ENCODE results near the gene PIK3CD. TPM values are rescaled to one million over a fixed set of nuclear protein-coding genes. Genes with fewer than 3 reads are reported as not detected.
"Not testable (repeated sequence)": the region's sequence is repeated elsewhere in the genome, so short reads cannot be mapped to it uniquely, and the experiment has no call there.

The PIK3CD gene
- polyA plus RNA-seq, 1 experiment: 9.0 TPM

DNA sequence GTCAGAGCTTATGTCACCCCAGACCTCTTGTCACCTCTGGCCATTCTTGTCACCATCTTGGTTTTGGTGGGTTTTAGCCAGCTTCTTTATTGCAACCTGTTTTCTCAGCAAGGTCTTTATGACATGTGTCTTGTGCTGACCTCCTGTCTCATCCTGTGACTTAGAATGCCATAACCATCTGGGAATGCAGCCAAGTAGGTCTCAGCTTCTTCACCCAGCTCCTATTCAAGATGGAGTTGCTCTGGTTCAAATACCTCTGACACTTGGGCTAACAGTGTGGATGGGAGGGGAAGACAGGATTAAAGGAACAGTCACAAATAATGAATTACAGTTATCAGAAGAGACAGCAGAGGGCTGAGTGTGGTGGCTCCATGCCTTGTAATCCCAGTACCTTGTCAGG lies 30.5 kb upstream of the PIK3CD start:
- H3K27ac ChIP-seq (ENCODE audit: low read depth, low read length): no peak overlapping the region
- DNase-seq (ENCODE audit: low read depth, low spot score): no peak
- ChIA-PET CTCF (interaction anchor here (0.6 kb wide), 1 partner anchor 424 kb away, joined by 3 read pairs; no protein-coding TSS in a partner anchor), POLR2A (no interaction called here)
- no peaks in the 10 kb centered on the region for H3K27me3 ChIP-seq (ENCODE audit: control insufficient read depth, insufficient read depth, low read length)
- TF ChIP-seq, protein P1, sequence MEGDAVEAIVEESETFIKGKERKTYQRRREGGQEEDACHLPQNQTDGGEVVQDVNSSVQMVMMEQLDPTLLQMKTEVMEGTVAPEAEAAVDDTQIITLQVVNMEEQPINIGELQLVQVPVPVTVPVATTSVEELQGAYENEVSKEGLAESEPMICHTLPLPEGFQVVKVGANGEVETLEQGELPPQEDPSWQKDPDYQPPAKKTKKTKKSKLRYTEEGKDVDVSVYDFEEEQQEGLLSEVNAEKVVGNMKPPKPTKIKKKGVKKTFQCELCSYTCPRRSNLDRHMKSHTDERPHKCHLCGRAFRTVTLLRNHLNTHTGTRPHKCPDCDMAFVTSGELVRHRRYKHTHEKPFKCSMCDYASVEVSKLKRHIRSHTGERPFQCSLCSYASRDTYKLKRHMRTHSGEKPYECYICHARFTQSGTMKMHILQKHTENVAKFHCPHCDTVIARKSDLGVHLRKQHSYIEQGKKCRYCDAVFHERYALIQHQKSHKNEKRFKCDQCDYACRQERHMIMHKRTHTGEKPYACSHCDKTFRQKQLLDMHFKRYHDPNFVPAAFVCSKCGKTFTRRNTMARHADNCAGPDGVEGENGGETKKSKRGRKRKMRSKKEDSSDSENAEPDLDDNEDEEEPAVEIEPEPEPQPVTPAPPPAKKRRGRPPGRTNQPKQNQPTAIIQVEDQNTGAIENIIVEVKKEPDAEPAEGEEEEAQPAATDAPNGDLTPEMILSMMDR (IDR thresholded peaks at IDR 0.05; ENCODE audit: low read depth, low read length): no peak
- H3K4me3 ChIP-seq (ENCODE audit: low read depth, low read length): no peak overlapping the region
- no peaks in the 10 kb centered on the region for H3K9me3 ChIP-seq (ENCODE audit: control insufficient read depth, insufficient read depth, low read length)

DNA sequence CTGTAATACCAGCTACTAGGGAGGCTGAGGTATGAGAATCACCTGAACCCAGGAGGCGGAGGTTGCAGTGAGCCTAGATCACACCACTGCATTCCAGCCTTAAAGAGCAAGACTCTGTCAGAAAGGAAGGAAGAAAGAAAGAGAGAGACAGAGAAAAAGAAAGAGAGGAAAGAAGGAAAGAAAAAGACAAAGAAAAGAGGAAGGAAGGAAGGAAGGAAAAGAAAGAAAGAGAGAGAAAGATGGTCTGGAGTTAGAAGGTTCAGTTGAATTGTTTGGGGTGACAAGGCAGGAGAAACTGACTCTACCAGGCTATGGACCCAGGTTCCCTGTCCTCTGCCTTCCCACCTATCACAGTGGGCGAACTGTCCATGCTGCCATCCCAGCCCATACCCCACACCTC lies 27.4 kb upstream of the PIK3CD start:
- ChIA-PET CTCF (no interaction called here), POLR2A (no interaction called here)
- DNase-seq (ENCODE audit: low read depth, low spot score): no peak
- TF ChIP-seq, protein P1 (IDR thresholded peaks at IDR 0.05; ENCODE audit: low read depth, low read length): no peak
- no peaks in the 10 kb centered on the region for H3K27me3 ChIP-seq (ENCODE audit: control insufficient read depth, insufficient read depth, low read length)
- no peaks in the 10 kb centered on the region; the same call in 1 of the 2 replicates for H3K9me3 ChIP-seq (ENCODE audit: control insufficient read depth, insufficient read depth, low read length)
- H3K27ac ChIP-seq (ENCODE audit: low read depth, low read length): no peak overlapping the region
- H3K4me3 ChIP-seq (ENCODE audit: low read depth, low read length): no peak overlapping the region

DNA sequence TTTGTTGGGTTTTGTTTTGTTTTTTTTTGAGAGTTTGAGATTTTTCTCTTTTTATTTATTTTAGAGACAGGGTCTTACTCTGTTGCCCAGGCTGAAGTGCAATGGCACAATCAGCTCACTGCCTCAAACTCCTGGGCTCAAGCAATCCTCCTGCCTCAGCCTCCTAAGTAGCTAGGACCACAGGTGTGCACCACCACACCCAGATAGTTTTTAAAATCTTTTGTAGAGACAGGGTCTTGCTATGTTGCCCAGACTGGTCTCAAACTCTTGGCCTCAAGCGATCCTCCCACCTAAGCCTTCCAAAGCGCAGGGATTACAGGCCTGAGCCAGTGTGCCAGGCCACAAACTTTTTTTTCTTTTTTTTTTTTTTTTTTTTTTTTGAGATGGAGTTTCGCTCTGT lies 26.5 kb upstream of the PIK3CD start:
- POLR2A ChIA-PET; H3K27me3 ChIP-seq (ENCODE audit: control insufficient read depth, insufficient read depth, low read length); H3K27ac ChIP-seq (ENCODE audit: low read depth, low read length); DNase-seq (ENCODE audit: low read depth, low spot score); H3K4me3 ChIP-seq (ENCODE audit: low read depth, low read length); H3K9me3 ChIP-seq (ENCODE audit: control insufficient read depth, insufficient read depth, low read length): not testable (repeated sequence)
- CTCF ChIA-PET: interaction anchor here (0.6 to 2.8 kb wide), 3 partner anchors 10 to 301 kb away, joined by 4 to 24 read pairs (median 5); no protein-coding TSS in a partner anchor

DNA sequence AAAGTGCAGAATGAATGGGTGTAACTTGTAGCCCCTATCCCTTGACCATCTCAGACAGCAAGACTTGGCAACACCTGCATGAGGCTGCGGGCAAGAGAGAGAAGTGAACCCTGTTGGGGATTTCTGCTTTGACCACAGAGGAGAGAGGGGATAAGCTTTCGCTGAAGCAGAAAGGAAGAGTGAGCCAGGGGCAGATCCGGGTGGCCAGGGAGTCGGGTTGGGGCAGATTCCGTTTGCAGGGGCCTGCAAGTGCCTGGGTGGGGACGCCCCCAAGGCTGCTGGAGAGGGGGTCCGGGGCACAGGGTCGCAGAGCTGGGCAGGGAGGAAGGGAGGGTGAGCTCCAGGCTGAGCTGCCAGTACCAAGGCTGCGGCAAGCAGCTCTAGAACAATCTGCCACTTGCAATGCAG lies 25.3 kb upstream of the PIK3CD start:
- Histone ChIP-seq H3K4me3 (ENCODE audit: low read depth, low read length) (no peak overlapping the region), H3K27me3 (ENCODE audit: control insufficient read depth, insufficient read depth, low read length) (peaks cover 7% of the 10 kb centered on the region), H3K9me3 (ENCODE audit: control insufficient read depth, insufficient read depth, low read length) (no peaks in the 10 kb centered on the region; the same call in 1 of the 2 replicates), H3K27ac (ENCODE audit: low read depth, low read length) (no peak overlapping the region)
- ChIA-PET CTCF (interaction anchor here (0.6 to 2.8 kb wide), 44 partner anchors 8 to 734 kb away, joined by 3 to 24 read pairs (median 4); partner anchors contain the start of gene PIK3CD), POLR2A (no interaction called here)
- DNase-seq (ENCODE audit: low read depth, low spot score): no peak
- TF ChIP-seq, protein P1 (IDR thresholded peaks at IDR 0.05; ENCODE audit: low read depth, low read length): no peak

DNA sequence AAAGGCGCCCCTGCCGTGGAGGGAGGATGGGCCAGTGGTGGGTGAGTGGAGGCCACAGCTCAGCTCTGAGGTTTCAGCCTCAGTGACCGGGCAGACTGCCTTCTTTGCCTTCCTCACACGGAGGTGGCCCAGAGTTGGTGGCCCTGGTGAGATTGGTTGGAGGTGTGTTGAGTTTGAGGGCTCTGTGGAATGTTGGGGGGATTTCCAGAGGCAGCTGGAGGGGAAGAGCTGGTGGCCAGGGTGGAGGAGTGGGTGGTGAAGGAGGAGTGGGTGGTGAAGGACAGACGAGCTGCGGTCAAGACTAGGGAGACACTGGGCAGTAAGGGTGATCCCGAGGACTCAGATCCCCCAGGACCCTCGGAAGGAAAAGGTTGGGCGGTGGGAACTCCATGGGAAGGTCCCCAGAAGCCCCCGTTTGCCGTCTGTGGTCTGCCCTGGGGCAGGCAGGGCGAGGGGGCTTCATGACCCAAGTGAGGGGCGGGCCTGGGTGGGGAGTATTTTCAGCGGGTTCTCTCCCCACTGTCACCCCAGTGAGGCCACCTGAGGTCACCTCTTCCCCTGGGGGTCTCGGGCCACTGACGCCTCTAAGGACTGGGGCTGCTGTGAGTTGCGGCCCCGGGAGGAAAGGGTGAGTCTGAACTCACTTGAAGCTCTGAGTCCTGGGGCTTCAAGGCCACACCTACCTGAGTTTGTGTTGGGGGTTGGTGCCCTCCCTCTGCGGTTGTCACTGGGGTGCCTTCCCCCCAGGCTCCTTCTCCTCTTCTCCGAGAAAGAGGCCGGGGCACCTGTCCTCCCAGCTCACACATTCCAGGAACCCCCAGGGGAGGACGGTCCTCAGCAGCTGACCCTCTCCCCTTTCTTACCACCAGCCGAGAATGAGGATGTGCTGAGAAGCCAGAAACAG lies 22.7 kb upstream of the PIK3CD start:
- no peak for DNase-seq (ENCODE audit: low read depth, low spot score)
- H3K27me3 ChIP-seq (ENCODE audit: control insufficient read depth, insufficient read depth, low read length): peaks cover 7% of the 10 kb centered on the region
- CTCF ChIA-PET: interaction anchor here (0.8 to 1.9 kb wide), 6 partner anchors 59 to 313 kb away, joined by 3 to 6 read pairs (median 4); no protein-coding TSS in a partner anchor
- H3K9me3 ChIP-seq (ENCODE audit: control insufficient read depth, insufficient read depth, low read length): no peaks in the 10 kb centered on the region; the same call in 1 of the 2 replicates
- no peak overlapping the region for H3K4me3 ChIP-seq (ENCODE audit: low read depth, low read length)
- POLR2A ChIA-PET: interaction anchor here (0.6 kb wide), 1 partner anchor 14 kb away, joined by 7 read pairs; no protein-coding TSS in a partner anchor
- TF ChIP-seq, protein P1 (IDR thresholded peaks at IDR 0.05; ENCODE audit: low read depth, low read length): no peak
- H3K27ac ChIP-seq (ENCODE audit: low read depth, low read length): no peak overlapping the region
